HCT116 (cell line): ENCODE results near the gene ZNF586.

Source experiments
- EZH2 ChIP-seq: fragments of 200-600 bp; sonication (generic); IDR thresholded peaks from 2 replicates; pipeline ENCODE4 v1.6.1; 2017; ENCODE audit warnings: antibody characterized with exemption, mixed run types
- TF ChIP-seq, protein P1 (sequence below), 3 experiments: fragments of 200-600 bp in 1 of 3; sonication (generic) in 1 of 3; IDR thresholded peaks in 2 of 3; conservative IDR thresholded peaks in 1 of 3; 2 replicates each; pipeline ENCODE4 v1.5.1; 2012 to 2017; ENCODE audit warnings: low read depth in 2 of 3, low read length in 2 of 3, antibody characterized with exemption in 1 of 3, borderline replicate concordance in 1 of 3, control low read depth in 1 of 3, mild to moderate bottlenecking in 1 of 3, mixed read lengths in 1 of 3, mixed run types in 1 of 3, moderate library complexity in 1 of 3; ENCODE audit not compliant: insufficient read depth in 1 of 3

DNA sequence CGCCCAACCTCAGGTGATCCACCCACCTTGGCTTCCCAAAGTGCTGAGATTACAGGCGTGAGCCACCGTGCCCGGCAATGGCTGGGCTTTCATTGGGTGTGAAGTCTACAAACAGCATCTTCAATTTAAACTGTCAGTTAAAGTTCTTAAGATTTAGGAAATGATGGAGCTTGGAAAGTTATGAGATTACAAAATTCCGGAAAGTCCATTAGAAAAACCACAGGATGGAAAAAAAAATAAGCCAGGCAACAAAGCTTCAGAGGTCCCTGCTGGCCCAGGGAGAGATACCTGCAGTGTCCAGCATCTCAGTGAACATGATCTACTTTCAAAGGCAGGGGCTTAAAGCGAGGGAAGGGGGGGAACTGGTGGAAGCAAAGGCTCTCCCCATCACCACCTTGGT lies 56.0 kb downstream of the ZNF586 start:
- no peak for TF ChIP-seq EZH2
- TF ChIP-seq, protein P1, sequence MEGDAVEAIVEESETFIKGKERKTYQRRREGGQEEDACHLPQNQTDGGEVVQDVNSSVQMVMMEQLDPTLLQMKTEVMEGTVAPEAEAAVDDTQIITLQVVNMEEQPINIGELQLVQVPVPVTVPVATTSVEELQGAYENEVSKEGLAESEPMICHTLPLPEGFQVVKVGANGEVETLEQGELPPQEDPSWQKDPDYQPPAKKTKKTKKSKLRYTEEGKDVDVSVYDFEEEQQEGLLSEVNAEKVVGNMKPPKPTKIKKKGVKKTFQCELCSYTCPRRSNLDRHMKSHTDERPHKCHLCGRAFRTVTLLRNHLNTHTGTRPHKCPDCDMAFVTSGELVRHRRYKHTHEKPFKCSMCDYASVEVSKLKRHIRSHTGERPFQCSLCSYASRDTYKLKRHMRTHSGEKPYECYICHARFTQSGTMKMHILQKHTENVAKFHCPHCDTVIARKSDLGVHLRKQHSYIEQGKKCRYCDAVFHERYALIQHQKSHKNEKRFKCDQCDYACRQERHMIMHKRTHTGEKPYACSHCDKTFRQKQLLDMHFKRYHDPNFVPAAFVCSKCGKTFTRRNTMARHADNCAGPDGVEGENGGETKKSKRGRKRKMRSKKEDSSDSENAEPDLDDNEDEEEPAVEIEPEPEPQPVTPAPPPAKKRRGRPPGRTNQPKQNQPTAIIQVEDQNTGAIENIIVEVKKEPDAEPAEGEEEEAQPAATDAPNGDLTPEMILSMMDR (IDR thresholded peaks at IDR 0.05 in 2 of 3, conservative IDR thresholded peaks at IDR 0.05 in 1 of 3; ENCODE audit: borderline replicate concordance in 1 of 3, insufficient read depth in 1 of 3, low read depth in 2 of 3, low read length in 2 of 3), result no peak
